Stimulated activated CD4-positive, alpha-beta T cell treated with anti-CD3 and anti-CD28 coated beads, Interleukin-4, amount 100 ng/mL, for 4 hours (primary cell): ENCODE data around the gene CAMK1.
A peak's percentile ranks its signal among the peaks of the same experiment; 100 is the strongest.

Experiments
- DNase-seq, 2 experiments: peaks; one replicate each; pipeline ENCODE4 v3.0.0-alpha.2; 2020

Gene CAMK1

DNA sequence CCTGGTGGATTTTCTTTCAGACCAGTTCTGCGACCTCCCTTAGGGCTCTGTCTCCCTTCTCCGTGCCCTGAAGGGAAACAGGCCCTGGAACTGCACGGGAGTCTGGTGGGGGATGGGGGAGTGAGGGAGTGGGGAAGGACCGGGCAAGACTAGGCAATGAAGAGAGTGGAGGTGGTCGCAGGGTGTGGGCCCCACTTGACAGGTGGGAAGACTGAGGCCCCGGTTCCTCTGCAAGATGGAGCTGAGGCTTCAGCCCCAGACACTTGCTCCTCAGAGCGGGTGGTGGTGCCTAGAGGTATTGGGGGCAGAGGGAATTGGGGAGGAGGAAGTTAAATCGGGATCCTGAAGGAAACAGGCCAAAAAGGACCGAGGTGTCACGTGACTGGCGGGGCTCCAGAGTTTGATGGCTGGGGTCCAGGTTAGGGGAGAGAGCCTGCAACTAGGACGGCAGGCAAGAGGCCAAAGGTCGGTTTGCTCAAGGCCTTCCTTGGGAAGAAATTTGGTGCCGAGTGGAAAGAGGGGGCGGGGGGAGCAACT is 597 bp upstream of the CAMK1 start:
- no peak for DNase-seq

DNA sequence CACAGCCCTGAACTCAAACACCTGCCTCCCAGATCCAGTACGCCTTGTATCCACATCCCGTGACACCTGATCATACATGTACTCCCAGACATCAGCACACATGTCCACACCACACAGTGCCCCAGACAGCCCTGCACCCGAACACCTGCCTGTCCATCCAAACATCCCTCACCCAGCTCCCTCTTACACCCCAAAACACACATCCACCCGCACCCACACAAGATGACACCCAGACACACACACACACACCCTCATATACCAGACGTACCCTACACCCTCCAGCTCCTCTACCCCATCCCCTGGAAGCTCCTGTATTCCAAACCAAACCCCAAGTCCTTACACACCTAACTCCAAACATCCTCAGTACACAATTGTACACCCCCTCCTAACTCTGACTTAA is 735 bp downstream of the CAMK1 start:
- DNase-seq: no peak

DNA sequence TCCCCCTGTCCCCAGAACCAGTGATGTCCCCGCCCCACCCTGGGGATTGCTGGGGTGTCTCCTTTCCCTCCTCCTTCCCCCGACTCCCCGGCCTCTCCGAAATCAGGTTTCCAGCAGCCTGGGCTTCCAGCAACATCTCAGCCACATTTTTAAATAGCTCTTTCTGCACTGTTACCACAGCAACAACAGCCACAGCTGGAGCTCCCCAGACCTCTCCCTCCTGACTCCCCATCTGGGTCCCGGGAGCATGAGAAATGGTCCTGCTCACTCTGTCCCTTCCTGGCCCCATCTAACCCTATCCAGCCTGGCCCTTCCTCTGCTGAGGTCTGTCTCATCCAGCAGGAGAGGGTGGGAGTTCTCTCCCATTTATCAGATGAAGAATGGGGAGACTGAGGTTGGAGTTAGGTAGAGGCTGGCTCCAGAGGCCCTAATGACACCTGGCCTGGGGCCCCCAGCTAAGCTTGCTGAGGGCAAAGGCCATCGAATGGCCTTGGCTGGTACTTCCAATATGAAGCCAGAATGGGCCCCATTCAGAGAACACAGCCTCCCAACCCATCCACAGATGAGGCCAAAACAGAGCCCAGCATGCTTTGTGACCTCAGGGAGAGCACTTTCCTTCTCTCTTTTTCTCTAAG is 1.5 kb downstream of the CAMK1 start:
- no peak for DNase-seq

DNA sequence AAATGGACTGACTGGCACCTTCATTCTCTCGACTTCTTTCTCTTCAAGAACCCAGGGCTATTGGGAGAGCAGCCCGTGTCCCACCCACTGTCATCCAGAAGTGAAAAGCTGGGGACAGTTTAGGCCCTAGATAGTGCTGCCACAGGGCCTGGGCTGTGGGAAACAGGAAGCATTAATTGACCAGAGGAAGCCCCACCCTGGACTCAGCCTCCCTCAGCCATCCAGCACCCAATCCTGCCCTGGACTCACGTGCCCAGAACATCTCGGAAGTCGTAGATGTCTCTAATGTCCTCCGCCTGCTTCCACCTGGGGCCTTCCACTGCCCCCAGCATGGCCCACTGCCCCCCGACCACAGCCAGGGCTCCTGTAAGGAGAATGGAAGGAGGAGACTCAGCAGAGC is 2.3 kb downstream of the CAMK1 start:
- no peak for DNase-seq

DNA sequence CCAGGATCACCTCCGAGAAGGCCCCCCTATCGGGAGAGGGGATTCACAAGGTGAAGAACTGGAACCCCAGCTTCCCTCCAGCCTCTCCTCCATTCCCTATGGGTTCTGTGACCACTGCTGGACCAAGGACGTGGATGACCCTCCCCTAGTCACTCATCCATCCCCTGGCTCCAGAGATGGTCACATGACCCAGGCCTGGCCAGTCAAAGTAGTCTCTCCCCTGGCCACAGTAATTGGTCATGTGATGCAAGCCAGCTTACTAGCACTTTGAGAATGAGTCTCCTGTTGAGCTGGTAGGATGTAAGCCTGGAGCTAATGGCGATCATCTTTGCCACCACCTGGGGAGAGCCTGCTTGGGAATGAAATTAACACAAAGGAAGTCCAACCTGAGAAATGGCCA is 3.9 kb downstream of the CAMK1 start:
- no peak for DNase-seq

DNA sequence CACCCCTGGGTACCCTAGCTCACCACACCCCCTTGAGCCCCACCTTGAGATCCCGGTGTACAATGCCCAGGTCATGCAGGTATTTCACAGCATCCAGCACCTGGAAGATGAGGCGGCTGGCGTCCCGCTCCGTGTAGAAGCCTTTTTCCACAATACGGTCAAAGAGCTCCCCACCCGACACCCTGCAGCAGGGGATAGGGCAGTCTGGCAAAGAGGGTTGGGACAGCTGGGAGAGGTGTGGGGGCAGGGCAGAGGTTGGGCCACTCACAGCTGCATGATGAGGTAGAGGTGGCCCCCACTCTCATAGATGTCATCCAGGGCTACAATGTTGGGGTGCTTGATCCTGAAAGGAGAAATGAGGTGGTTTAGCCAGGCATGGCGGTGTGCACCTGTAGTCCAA is 6.9 kb downstream of the CAMK1 start:
- no peak for DNase-seq

DNA sequence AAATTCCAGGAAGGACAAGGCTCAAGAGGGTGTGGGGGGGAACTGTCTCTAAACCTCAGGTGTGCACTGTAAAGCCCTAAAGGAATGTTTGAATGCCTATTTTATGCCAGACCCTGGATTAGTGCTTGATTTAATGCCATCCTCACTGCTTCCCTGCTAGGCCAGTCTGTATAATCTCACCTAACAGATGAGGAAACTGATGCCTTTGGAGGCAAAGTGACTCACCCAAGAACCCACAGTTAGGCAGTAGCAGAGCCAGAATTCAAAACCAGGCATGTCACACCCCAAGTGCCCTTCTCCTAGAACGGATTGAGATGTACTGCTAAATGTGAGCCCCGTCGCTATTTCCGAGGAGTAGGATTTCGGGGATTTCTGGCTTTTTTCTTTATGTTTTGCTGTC is 7.8 kb downstream of the CAMK1 start:
- DNase-seq: no peak

DNA sequence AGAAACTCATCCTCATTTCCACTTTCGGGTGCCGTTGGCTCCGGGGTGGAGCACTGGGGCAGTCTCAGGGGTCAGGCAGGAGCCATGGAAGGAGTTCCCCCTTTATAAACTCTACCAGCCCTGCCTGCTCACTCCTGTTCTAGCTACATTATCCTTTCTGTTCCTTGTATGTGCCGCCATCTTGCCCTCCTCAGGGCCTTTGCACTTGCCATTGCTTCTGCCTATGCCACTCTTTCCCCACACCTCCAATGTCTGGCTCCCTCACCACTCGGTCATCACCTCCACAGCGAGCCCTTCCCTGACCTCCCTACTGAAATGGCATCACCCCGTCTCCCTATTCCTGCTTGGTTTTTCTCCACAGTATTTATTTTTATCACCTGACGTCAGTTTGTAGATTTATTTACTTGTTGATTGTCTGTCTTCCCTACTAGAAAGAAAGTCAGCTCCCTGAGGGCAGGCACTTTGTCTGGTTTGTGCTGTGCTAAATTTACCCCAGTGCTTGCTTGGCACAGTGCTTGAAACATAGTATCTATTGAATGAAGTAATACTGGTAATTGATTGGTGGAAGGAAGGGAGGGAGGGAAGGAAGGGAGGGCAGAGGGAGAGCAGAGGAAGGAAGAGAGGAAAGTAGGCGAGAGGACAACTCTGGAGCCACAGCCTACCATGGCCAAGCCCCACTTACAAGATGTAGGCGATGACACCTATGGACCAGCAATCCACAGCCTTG is 8.8 kb downstream of the CAMK1 start:
- DNase-seq: no peak

DNA sequence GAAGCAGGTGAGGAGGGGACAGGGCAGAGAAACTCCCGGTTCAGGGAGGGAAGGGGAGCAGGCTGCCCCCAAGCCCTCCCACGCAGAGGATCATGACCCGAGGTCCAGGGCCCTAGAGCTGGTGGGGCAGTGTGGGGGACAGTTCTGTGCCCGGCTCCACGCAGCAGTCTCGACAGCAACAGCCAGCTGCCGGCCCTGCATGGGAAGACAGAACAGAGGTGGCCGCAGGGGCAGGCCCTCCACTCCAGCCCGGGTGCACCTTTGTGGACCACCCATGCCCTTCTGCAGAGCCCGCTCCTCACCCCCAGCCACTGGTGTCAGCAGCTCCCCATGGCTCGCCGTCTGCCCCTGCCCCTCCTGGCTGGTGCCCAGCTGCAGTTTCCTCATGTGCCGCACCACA is 12.3 kb downstream of the CAMK1 start:
- no peak for DNase-seq

DNA sequence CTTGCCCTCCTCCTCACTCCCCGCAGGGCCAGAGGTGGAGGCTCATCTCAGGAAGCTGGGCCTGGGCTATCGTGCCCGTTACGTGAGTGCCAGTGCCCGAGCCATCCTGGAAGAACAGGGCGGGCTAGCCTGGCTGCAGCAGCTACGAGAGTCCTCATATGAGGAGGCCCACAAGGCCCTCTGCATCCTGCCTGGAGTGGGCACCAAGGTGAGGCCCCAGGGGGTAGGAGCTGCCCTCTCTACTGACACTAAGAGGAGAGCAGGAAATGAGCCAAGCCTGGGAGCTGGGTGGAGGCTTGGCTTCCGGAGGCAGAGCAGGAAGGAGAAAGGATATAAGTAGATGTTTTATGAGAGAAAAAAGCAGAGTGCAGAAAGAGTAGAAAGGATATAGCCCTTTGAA is 15.1 kb downstream of the CAMK1 start:
- no peak for DNase-seq

DNA sequence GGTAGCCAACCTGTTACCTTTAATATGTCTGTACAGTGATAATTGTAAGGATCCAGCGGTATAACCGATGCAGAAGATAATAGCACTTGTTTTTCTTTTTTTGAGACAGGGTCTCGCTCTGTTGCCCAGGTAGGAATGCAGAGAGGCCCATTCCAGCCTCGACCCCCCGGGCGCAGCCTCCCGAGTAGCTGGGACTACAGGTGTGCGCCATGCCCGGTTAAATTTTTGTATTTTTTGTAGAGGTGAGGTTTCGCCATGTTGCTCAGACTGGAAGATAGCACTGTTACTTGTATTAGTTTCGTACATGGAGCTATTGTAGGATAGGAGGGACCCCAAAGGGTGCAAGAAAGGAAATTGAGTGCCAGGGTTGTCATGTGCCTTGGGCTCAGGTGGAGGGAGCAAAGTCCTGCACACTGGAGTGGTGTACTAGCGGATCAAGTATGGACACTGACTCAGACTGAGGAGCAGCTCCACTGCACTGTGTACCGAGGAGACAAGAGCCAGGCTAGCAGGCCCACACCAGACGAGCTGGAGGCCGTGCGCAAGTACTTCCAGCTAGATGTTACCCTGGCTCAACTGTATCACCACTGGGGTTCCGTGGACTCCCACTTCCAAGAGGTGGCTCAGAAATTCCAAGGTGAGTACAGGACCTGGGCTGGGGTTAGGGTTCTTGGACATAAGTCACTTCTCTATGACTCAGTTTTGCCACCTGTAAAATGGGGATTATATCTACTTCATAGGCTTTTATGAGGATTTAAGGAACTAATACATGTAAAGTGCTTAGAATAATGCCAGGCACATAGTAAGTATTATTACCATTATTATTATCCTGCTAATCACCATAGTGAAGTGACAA is 19.0 kb downstream of the CAMK1 start:
- DNase-seq: no peak

DNA sequence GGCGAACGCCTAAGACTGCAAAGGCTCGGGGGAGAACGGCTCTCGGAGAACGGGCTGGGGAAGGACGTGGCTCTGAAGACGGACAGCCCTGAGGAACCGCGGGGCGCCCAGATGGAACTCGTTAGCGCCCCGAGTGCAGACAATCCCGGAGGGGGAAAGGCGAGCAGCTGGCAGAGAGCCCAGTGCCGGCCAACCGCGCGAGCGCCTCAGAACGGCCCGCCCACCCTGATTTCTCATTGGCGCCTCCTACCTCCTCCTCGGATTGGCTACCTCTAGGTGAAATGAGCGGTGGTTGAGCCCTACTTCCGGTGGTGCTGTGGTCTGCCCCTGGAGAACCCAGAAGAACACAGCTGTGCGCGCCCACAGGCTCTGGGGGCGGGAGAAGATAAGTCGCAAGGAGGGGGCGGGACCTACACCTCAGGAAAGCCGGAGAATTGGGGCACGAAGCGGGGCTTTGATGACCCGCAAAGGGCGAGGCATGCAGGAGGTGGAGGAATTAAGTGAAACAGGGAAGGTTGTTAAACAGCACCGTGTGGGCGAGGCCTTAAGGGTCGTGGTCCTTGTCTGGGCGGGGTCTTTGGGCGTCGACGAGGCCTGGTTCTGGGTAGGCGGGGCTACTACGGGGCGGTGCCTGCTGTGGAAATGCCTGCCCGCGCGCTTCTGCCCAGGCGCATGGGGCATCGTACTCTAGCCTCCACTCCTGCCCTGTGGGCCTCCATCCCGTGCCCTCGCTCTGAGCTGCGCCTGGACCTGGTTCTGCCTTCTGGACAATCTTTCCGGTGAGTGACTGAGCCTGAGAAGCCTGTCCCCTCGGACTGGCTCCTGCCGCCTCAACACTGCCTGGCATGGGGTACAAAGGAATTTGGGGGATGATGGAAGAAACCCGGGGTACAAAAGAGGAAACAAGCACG is 19.8 kb downstream of the CAMK1 start, which contains the start of gene OGG1:
TSS of gene OGG1 (plus strand) at position 308 of the 911 bp plus-strand sequence. CDS start at position 643, 335 bp downstream.
- DNase-seq: peak; percentile 89 to 97

DNA sequence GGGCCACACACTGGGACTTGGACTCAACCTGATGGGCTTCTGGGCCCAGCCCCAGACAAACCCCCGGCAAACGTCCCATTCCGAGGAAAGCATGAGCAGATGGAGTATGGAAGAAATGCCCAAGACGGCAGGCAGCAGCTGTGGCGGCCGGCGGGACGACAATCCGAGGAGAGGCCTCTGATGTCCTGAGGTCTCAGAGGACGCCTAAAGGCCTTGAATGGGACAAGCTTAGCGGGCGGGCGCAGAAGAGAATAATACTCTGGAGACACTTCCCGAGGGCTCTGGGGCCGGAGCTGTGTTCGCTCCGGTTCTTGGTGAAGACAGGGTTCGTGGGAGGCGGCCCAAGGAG is 20.5 kb downstream of the CAMK1 start:
- DNase-seq: no peak

DNA sequence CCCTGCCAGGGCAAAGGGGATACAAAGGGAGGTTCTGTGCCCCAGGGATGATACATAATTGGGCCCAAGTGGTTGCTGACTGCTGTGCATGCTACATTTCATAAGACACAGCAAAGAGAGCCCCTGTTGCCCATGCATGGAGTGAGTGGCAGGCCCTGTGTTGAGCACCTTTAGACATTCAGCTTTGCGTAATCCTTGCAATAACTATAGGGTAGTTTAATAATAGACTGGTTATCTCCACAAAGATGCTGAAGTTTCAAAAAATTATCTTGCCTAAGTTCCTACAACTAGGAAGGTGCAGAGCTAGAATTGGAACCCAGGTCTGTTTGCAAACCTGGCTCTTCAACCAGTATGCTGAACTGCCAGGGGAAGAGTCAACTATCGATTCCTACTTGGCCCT is 21.7 kb downstream of the CAMK1 start:
- no peak for DNase-seq

DNA sequence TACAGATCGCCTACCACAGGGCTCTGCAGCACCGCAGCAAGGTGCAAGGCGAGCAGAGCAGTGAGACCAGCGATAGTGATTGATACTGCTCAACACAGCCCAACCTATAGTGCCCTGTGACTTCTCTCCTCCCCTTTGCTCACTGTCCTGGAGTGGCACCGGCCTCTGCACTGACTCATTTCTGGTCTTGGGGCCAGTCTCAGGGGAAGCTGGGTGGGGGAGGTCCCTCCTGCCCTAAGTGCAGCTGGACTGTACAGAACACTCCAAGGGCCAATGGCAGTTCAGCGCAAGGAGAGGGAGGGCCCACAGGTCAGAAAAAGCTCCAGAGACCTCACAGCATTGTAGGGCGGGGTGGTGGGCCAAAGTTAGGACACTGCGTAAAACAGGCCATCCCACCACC is 22.5 kb downstream of the CAMK1 start:
- DNase-seq: no peak

DNA sequence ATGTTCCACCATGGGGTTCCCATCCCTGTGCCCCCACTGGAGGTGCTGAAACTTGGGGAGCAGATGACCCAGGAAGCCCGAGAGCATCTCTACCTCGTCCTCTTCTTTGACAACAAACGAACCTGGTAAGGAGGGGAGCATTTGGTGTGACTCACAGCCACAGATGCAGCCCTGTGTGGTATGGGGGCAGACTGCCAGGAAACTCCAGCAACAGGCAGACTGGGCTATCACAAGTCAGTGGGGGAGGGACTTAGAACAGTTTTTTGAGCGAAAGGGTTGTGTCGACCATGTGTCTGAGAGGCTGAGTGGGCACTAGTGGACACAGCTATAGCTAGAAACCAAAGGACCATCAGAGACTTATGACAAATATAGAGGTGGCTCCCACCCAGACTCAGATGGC is 23.4 kb downstream of the CAMK1 start:
- DNase-seq: no peak

DNA sequence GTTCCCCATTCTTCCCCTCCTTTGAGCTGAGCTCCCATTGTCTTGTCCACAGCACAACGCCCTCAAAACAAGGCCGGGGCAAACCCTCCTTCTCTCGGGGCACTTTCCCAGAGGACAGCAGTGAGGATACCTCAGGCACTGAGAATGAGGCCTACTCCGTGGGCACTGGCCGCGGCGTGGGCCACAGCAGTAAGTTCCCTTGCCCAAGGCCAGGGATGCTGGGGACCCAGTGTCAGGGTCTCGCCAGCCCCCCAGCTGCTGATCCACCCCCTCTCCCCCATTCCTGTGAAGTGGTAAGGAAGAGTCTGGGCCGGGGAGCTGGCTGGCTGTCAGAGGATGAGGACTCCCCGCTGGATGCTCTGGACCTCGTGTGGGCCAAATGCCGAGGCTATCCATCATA is 24.2 kb downstream of the CAMK1 start:
- DNase-seq: no peak

DNA sequence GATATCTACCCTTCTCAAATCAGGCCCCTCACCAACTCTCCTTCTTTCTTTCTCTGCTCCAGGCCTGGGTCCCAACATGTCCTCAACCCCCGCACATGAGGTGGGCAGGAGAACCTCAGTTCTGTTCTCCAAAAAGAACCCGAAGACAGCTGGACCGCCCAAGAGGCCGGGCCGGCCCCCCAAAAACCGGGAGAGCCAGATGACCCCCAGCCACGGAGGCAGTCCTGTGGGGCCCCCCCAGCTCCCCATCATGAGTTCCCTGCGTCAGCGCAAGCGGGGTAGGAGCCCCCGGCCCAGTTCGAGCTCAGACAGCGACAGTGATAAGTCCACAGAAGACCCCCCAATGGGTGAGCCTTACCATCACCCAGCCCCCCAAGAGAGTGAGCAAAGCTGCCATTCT is 25.6 kb downstream of the CAMK1 start:
- DNase-seq: no peak

DNA sequence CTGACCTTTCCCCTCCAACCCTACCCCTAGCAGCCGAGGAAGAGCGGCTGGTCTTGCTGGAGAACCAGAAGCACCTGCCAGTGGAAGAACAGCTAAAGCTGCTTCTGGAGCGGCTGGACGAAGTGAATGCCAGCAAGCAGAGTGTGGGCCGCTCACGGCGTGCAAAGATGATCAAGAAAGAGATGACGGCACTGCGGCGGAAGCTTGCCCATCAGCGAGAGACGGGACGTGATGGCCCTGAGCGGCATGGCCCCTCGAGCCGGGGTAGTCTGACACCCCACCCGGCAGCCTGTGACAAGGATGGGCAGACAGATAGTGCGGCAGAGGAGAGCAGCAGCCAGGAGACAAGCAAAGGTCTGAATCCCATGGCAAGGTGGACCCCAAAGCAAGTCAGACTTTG is 26.2 kb downstream of the CAMK1 start:
- DNase-seq: no peak

DNA sequence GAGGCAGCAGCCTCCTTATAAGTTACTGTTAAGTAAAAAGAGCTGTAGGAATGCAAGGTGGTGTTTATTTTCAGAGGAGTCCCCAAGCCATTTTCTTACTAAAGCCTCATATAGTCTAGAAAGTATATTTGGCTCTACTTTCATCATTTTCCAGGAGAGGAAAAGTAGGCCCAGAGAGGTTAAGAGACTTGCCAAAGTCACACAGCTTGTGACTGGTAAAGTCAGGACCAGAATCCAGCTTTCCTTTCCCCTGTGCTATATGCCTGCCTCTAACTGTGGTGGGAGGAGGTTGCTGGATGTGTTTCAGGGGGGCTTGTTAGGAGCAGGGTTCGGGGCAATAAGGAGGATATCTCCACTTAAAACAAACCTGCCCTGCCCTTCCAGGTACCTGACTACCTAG is 27.2 kb downstream of the CAMK1 start:
- DNase-seq: no peak

DNA sequence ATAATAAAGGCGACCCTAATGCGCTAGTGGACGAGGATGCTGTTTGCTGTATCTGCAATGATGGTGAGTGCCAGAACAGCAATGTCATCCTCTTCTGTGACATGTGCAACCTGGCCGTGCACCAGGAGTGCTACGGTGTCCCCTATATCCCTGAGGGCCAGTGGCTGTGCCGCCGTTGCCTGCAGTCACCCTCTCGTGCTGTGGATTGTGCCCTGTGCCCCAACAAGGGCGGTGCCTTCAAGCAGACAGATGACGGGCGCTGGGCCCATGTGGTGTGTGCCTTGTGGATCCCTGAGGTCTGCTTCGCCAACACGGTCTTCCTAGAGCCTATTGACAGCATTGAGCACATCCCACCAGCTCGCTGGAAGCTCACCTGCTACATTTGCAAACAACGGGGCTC is 30.6 kb downstream of the CAMK1 start:
- DNase-seq: no peak

DNA sequence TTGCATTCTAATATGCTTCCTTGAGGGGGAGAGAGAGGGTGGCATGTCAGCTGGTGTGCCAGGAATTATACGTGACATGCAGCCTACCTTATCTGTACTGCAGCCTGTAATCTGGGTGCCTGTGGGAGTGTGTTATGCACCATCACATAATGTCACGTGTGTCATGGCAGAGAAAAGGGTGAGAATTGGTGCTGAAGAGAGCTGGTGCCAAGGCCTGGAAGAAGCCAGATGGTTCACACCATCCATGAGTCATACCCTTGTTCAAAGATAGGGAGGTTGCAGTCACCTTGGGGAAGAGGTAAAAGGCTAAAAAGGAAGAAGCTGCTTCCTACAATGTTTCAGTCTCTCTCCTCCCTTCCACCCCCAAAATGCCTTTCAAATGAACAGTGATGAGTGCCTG is 32.9 kb downstream of the CAMK1 start:
- DNase-seq: peak in 1 of 2 experiments; percentile 19

DNA sequence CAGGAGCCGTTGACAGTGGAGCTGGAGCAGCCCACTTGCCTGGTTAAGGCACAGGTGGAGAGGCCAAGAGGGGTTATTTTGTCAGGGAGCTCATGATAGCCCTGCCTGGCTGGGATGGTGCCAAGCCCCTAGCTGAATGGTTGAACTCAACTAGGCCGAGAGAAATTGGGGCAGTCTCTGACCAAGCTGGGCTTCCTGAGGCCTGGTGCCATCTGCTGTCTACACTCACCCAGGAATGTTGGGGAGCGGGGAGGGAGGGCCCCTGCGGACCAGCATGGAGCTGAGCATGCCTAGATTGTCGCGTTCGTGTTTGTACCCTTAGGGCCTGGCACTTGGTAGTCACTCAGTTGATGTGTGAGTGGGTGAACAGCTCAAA is 37.0 kb downstream of the CAMK1 start:
- no peak for DNase-seq
